Omental fat pad (tissue), 4 donors: ENCODE measurements around the gene CCDC178. TPM values are rescaled to one million over a fixed set of nuclear protein-coding genes. Genes with fewer than 3 reads are reported as not detected.
A peak's percentile ranks its signal among the peaks of the same experiment; 100 is the strongest.

Source experiments
- ATAC-seq: fragments of 150-250 bp; one replicate; pipeline ENCODE4 v1.9.1; 2016; ENCODE audit warnings: mild to moderate bottlenecking, moderate library complexity; ENCODE audit not compliant: low FRiP score
- DNase-seq: peaks from one replicate; pipeline ENCODE4 v3.0.0-alpha.2; 2019; ENCODE audit warnings: low spot score
- CTCF ChIP-seq, 3 donors: fragments of 450-650 bp; IDR thresholded peaks; one replicate each; pipeline ENCODE4 v1.5.1; 2016 to 2017; ENCODE audit warnings: antibody characterized with exemption in 3 of 3, mild to moderate bottlenecking in 3 of 3, moderate library complexity in 2 of 3
- total RNA-seq, 4 donors: library from RNA; depleted of rRNA; stranded (reverse); fragments of >200 nt; gene quantifications; one replicate each; pipeline ENCODE4 v1.1.0, GENCODE V29; 2016

Gene CCDC178
- total RNA-seq, 4 donors from 2014 or later = 2.6 to 10.6 (median 3.5) TPM

- DNase-seq (no peak), ATAC-seq (no peak)
- TF ChIP-seq CTCF (IDR thresholded peaks at IDR 0.05) = no peak
Observed at GRCh38 chr18:33264566-33264965, 176.0 kb downstream of the CCDC178 start.

GRCh38 chr18:33239298-33239697 lies 201.2 kb downstream of the CCDC178 start:
- ATAC-seq (no peak), DNase-seq (no peak)
- no peak for TF ChIP-seq CTCF (IDR thresholded peaks at IDR 0.05)

GRCh38 chr18:33232318-33232626 lies 208.2 kb downstream of the CCDC178 start:
- DNase-seq (no peak), ATAC-seq (no peak)
- TF ChIP-seq CTCF (IDR thresholded peaks at IDR 0.05) = no peak

- DNase-seq = peak; percentile 40
- peak in 1 of 3 donors; percentile 63 for TF ChIP-seq CTCF (IDR thresholded peaks at IDR 0.05)
- ATAC-seq = peak; percentile 68
Observed at GRCh38 chr18:33231474-33232317, 208.8 kb downstream of the CCDC178 start.

DNA sequence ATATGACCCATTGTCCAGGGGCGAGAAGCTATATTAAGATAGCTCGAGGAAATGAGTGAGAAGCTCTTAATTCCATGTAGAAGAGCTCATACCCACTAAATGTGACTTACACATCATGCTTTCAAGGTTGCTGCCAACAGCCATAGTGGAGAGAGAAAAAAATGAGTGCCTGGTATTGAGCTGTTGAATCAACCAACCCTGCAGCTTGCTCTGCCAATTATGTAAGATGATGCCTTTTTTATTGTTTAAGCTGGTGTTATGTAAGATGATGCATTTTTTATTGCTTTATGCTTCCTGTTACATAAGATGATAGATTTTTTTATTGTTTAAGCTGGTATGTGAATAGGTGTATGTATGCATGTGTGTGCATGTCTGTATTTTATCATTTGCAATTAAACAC lies 228.2 kb downstream of the CCDC178 start:
- no peak for TF ChIP-seq CTCF (IDR thresholded peaks at IDR 0.05)
- no peak for ATAC-seq
- no peak for DNase-seq

DNA sequence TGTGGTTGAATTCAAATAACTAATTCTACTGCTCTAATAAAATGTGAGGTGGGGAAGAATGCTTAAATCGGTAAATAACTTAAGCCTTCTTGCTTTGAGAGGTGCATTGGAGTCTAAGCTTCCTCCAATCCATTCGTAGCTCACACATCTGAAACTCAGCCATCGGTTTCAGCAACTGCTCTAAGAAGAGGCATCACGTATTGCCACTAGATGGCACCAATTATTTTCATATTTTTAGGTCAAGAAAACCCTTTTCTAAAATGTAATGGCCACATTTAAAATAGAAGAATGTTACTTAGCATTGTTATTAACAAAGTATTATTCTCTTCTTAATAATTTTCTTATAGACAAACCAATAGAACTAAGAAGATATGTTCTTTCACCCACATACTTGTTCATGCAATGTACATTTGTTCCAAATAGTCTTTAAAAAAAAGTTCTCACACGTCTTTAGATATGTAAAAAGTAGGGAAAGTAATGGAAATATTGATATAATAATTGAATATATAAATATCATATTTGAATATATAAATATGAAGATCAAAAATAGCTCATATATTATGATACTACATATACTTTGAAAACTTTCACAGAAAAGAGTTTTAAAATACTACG lies 229.8 kb downstream of the CCDC178 start:
- no peak for TF ChIP-seq CTCF (IDR thresholded peaks at IDR 0.05)
- DNase-seq (no peak), ATAC-seq (no peak)

DNA sequence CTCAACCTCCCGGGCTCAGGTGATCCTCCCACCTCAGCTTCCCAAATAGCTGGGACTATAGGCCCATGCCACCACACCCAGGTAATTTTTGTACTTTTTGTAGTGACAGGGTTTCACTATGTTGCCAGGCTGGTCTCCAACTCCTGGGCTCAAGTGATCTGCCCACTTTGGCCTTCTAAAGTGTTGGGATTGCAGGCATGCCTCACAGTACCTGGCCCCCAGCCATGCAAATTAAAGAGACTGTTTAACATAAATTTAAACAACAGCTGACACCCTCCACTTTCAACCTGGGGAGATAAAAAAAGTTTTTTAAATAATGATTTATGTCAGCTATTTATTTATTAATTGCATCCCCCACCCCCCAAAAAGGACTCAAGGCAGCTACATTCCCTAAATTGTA lies 234.7 kb downstream of the CCDC178 start:
- no peak for ATAC-seq
- no peak for DNase-seq
- TF ChIP-seq CTCF (IDR thresholded peaks at IDR 0.05) = no peak
